Naive B cell (primary cell): Measurements from ENCODE around the gene KCNH4. TPM values are rescaled to one million over a fixed set of nuclear protein-coding genes. Genes with fewer than 3 reads are reported as not detected.

Source experiments
- ATAC-seq, 2 donors: fragments of 150-1000 bp; cut with Tn5 transposase; 2 replicates each; pipeline ENCODE4 v1.10.0; 2021; ENCODE audit warnings: low read depth in 2 of 2, mild to moderate bottlenecking in 2 of 2, moderate library complexity in 2 of 2
- DNase-seq: peaks from one replicate; pipeline ENCODE4 v3.0.0; 2022
- H3K27ac Mint-ChIP-seq, 6 donors: one replicate each; pipeline ENCODE4 v1.8.0; 2020 to 2022; ENCODE audit warnings: mild to moderate bottlenecking in 6 of 6, mixed read lengths in 6 of 6, moderate library complexity in 5 of 6, inconsistent platforms in 2 of 6
- H3K27me3 Mint-ChIP-seq, 3 donors: one replicate each; pipeline ENCODE4 v1.8.0; 2021 to 2022; ENCODE audit warnings: mixed read lengths in 3 of 3, mild to moderate bottlenecking in 1 of 3
- H3K36me3 Mint-ChIP-seq, 2 donors: one replicate each; pipeline ENCODE4 v1.8.0; 2020 to 2022; ENCODE audit warnings: mixed read lengths in 2 of 2, inconsistent platforms in 1 of 2, mild to moderate bottlenecking in 1 of 2
- H3K4me1 Mint-ChIP-seq, 3 donors: one replicate each; pipeline ENCODE4 v1.8.0; 2020 to 2022; ENCODE audit warnings: mixed read lengths in 3 of 3, inconsistent platforms in 1 of 3, mild to moderate bottlenecking in 1 of 3, moderate library complexity in 1 of 3
- H3K4me3 Mint-ChIP-seq, 8 donors: one replicate each; pipeline ENCODE4 v1.8.0; 2020 to 2022; ENCODE audit warnings: mild to moderate bottlenecking in 8 of 8, mixed read lengths in 8 of 8, moderate library complexity in 8 of 8, inconsistent platforms in 2 of 8
- H3K9me3 Mint-ChIP-seq, 7 donors: one replicate each; pipeline ENCODE4 v1.8.0; 2020 to 2022; ENCODE audit warnings: mixed read lengths in 7 of 7, mild to moderate bottlenecking in 5 of 7, inconsistent platforms in 2 of 7, moderate library complexity in 1 of 7
- polyA plus RNA-seq, 6 donors: library from polyadenylated mRNA; unstranded; fragments of 300-500 nt; fragmentation: Illumina TruSeq; gene quantifications; one replicate each; pipeline ENCODE4 v1.2.3, GENCODE V29; 2021; ENCODE audit warnings: low read depth in 6 of 6

KCNH4 gene
- polyA plus RNA-seq, 6 donors from 2014 or later = 0.09 to 0.17 (median 0.12) TPM; not detected in 2

DNA sequence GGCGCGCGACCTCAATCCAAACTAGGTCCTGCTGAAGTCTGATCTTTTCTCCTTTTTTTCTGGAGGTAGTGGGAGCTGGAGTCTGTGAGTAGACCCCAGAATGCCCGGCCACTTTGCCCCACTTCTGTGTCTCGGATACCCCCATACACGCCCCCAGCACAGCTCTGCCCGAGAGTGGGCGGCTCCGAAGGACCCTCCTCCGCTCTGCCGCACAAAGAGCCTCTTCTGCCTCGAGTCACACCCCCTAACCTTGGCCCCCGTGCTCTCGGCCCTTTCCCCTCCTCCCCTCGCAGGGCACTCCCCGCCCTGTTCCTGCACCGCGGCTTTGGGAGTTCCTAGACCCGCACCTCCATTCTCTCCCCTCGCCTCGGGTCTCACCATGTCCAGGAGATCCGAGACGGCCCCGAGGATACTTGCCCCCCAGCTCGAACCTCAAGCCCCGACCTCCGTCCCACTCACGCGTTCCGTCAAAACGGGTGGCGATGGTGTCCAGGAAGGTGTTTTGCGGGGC lies 476 bp downstream of the KCNH4 start:
- peaks cover 50 to 62% (median 55%) of the 10 kb centered on the region in 3 donors for H3K4me1 Mint-ChIP-seq
- no peak overlapping the region for H3K27ac Mint-ChIP-seq
- no peak for DNase-seq
- ATAC-seq = no peak
- peaks cover 0 to 13% (median 0%) of the 10 kb centered on the region in 3 donors for H3K27me3 Mint-ChIP-seq
- H3K36me3 Mint-ChIP-seq = peaks cover 0 to 3% of the 10 kb centered on the region in 2 donors
- peak overlapping the region; percentile 52 to 84 (median 75) for H3K4me3 Mint-ChIP-seq
- no peaks in the 10 kb centered on the region for H3K9me3 Mint-ChIP-seq

DNA sequence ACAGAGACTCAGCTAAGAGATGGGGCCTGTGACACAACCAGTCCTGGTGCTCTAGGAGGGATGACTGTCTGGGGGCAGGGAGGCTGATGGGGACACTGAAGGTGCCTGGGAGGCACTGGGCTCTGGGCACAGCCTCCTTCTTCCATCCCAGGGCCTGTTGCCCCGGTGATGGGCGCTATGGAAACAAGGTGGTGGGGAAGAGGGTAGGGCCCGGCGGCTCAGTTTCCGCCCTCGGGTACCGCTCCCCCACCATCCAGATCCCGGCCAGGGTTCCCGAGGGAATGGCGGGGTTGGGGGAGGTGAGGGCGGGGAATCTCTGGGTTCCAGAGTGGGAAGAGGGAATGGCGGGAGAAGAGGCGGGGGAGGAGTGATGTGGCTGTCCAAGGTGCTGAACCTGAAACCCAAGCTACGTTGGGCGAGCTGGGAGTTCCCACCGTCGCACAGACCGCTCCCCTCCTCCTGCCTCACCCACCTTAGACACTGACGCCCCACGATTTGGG lies 981 bp downstream of the KCNH4 start:
- H3K4me1 Mint-ChIP-seq = peaks cover 51 to 58% (median 55%) of the 10 kb centered on the region in 3 donors

DNA sequence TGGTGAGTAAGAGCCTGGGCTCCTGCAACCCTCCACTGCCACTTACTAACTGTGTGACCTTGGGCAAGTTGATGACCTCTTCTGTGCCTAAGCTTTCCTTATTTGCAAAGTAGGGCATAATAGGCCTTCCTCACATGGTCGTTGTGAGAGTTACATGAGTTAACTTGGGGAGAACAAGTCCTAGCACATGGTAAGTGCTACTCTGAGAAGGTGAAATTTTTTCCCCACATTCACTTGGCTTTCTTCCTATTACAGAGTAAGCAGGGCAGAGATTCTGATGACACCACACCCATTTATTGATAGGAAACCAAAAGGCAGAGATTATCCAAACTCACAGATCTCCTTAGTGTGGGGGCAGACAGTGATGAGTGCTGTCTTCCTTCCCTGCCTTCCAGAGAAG lies 1.6 kb downstream of the KCNH4 start:
- H3K4me1 Mint-ChIP-seq = peaks cover 48 to 53% (median 48%) of the 10 kb centered on the region in 3 donors
- no peaks in the 10 kb centered on the region for H3K9me3 Mint-ChIP-seq
- H3K36me3 Mint-ChIP-seq = peaks cover 0 to 8% of the 10 kb centered on the region in 2 donors
- peak overlapping the region in 1 of 6 donors; percentile 82 for H3K27ac Mint-ChIP-seq
- peaks cover 0 to 13% (median 0%) of the 10 kb centered on the region in 3 donors for H3K27me3 Mint-ChIP-seq
- DNase-seq = no peak
- H3K4me3 Mint-ChIP-seq = peak overlapping the region in 6 of 8 donors; percentile 37 to 83 (median 78)
- ATAC-seq = no peak

More for the DNA sequence above, 981 bp downstream of the KCNH4 start:
- Mint-ChIP-seq H3K9me3 (no peaks in the 10 kb centered on the region), H3K27ac (peak overlapping the region in 2 of 6 donors; percentile 59 to 82), H3K36me3 (peaks cover 0 to 8% of the 10 kb centered on the region in 2 donors), H3K27me3 (peaks cover 0 to 13% (median 0%) of the 10 kb centered on the region in 3 donors), H3K4me3 (peak overlapping the region; percentile 52 to 84 (median 78))
- ATAC-seq = no peak
- no peak for DNase-seq

DNA sequence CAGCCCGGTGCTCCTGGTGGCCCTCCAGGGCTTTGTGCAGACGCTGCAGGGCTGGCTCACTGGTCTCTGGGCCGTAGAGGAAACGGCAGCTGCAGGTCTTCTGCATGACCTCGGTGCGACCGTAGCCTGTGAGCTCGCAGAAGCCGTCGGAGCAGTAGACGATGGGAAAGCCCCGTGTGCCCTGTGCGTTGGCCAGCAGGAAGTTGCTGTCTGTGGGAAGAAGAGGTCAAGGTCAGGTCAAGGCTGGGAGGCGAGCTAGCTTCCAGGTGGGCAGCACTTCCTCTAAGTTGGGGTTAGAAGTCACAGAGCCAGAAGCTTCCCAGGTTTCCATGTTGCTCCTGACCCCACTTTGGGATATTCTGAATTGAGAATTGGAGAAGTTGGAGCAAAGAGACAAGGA lies 2.1 kb downstream of the KCNH4 start:
- Mint-ChIP-seq H3K36me3 (peaks cover 0 to 8% of the 10 kb centered on the region in 2 donors), H3K9me3 (no peaks in the 10 kb centered on the region), H3K4me1 (peaks cover 46 to 52% (median 46%) of the 10 kb centered on the region in 3 donors), H3K27ac (peak overlapping the region in 3 of 6 donors; percentile 82 to 95 (median 86)), H3K4me3 (peak overlapping the region in 6 of 8 donors; percentile 47 to 83 (median 66)), H3K27me3 (peaks cover 0 to 13% (median 0%) of the 10 kb centered on the region in 3 donors)
- ATAC-seq (peak in 1 of 2 donors; percentile 27), DNase-seq (no peak)

DNA sequence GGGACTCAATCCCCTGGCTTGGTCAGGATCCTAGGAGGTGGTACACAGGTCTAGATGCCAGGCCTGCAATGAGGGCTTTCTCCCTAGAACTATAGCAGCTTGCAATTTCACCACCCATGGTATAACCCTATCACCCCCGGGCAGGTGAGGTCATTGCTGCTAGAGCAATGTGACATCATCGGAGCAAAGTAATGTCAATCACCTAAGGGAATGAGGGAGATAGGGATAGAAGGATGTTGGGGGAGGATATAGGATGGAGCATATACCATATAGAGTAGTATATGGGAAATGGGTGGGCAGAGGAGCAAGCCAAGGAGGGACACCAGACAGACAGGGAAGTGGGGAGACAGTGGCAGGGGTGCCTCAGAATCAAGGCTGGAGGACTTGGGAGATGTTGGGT lies 3.3 kb downstream of the KCNH4 start:
- Mint-ChIP-seq H3K27ac (peak overlapping the region in 2 of 6 donors; percentile 6 to 45), H3K36me3 (peaks cover 0 to 8% of the 10 kb centered on the region in 2 donors), H3K4me3 (peak overlapping the region in 3 of 8 donors; percentile 4 to 51 (median 30)), H3K4me1 (peaks cover 37 to 41% (median 37%) of the 10 kb centered on the region in 3 donors), H3K27me3 (peaks cover 0 to 13% (median 0%) of the 10 kb centered on the region in 3 donors), H3K9me3 (no peaks in the 10 kb centered on the region)
- ATAC-seq = no peak
- DNase-seq = no peak

DNA sequence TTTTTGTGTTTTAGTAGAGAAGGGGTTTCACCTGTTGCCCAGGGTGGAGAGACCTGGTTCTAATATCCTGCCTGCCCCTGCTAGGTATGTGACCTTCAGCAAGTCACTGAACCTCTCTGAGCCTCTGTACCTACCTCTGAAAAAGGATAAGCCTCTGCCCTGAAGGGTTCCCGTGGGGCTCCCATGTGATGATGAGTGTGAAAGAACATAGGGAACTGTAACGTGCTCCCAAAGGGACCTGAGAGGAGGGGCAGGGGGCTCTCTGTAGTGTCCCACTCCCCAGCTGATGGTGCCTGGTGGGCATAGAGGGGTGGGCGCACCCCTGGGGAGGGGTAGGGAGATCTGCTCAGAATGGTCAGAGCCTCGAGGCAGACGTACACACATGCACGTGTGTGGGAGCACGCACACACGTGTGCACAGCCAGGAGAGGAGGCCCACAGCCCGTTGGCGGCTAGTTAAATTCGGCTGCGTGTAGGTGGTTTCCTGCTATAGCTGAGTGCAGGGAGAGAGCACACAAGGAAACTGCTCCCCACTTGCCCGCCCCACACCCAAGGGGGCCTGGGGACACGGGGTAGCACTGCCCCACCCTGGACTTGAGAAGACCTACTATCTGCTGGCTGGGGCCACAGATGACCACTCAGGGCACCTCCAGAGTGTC lies 6.7 kb downstream of the KCNH4 start:
- no peak overlapping the region for H3K4me3 Mint-ChIP-seq
- no peak overlapping the region for H3K27ac Mint-ChIP-seq
- H3K9me3 Mint-ChIP-seq = no peaks in the 10 kb centered on the region
- H3K36me3 Mint-ChIP-seq = peaks cover 0 to 15% of the 10 kb centered on the region in 2 donors
- ATAC-seq (no peak), DNase-seq (no peak)
- H3K4me1 Mint-ChIP-seq = peaks cover 14 to 22% (median 17%) of the 10 kb centered on the region in 3 donors
- peaks cover 0 to 13% (median 0%) of the 10 kb centered on the region in 3 donors for H3K27me3 Mint-ChIP-seq

DNA sequence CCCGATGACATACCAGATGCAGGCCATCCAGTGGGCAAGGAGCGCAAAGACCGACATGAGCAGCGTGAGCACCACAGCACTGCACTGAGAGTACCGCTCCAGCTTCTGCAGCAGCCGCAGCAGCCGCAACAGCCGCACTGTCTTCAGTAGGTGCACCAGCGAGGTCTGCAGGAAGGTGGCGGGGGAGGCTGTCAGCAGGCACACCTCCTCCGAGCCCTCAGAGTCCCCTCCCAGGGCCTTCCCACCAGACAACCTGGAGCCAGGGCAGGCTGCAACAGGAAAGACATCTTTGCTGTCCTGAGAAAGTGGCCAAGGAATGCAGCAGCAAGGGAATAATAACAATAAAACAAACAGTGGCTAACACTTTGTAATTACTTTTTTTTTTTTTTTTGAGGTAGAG lies 9.1 kb downstream of the KCNH4 start:
- Mint-ChIP-seq H3K27me3 (peaks cover 0 to 6% (median 0%) of the 10 kb centered on the region in 3 donors), H3K9me3 (no peaks in the 10 kb centered on the region), H3K4me1 (peaks cover 0 to 20% (median 0%) of the 10 kb centered on the region in 3 donors), H3K4me3 (no peak overlapping the region), H3K36me3 (peaks cover 0 to 15% of the 10 kb centered on the region in 2 donors), H3K27ac (no peak overlapping the region)
- ATAC-seq (no peak), DNase-seq (no peak)

DNA sequence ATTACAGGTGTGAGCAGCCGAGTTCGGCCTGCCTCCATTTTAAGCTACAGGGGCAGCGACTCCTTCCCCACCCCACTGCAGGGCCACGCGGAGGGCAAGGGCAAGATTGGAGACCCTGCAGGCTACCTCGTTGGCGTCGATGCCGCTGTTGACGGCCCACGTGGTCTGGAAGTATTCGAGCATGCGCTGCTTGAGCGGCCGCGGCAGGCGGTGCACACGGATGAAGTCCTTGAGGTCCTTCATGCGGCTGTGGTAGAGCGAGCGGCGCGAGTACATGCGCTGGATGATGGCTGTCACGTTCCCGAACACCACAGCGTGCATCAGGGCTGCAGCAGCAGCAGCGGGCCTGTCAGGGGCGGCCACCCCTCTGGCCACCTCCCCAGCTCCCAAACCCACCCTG lies 11.6 kb downstream of the KCNH4 start:
- Mint-ChIP-seq H3K36me3 (peaks cover 0 to 7% of the 10 kb centered on the region in 2 donors), H3K27ac (no peak overlapping the region), H3K4me1 (peaks cover 0 to 15% (median 0%) of the 10 kb centered on the region in 3 donors), H3K4me3 (no peak overlapping the region), H3K9me3 (no peaks in the 10 kb centered on the region), H3K27me3 (no peaks in the 10 kb centered on the region)
- ATAC-seq (no peak), DNase-seq (no peak)

DNA sequence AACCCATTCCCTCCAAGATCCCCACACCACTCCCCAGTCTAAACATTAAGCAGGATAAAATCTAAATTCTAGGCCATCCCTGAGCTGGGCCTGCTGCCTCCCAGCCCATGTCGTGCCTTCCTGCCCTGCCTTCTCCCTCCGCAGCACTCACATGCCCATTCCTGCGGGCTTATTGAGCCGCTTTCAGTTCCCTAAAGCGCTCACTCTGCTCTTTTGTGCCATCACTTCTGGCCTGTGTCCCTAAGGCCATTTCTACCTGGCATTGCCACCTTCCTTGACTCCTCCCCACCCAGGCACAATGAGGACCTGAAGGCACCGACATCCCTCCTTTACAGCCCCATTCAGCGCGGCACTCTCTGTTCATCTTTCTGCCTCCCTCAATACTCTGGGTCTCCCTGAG lies 13.1 kb downstream of the KCNH4 start:
- no peak overlapping the region for H3K4me3 Mint-ChIP-seq
- ATAC-seq (no peak), DNase-seq (no peak)
- peak overlapping the region in 1 of 6 donors; percentile 60 for H3K27ac Mint-ChIP-seq
- peaks cover 0 to 20% (median 0%) of the 10 kb centered on the region in 3 donors for H3K4me1 Mint-ChIP-seq
- H3K36me3 Mint-ChIP-seq = peaks cover 0 to 7% of the 10 kb centered on the region in 2 donors
- H3K9me3 Mint-ChIP-seq = no peaks in the 10 kb centered on the region
- H3K27me3 Mint-ChIP-seq = no peaks in the 10 kb centered on the region

DNA sequence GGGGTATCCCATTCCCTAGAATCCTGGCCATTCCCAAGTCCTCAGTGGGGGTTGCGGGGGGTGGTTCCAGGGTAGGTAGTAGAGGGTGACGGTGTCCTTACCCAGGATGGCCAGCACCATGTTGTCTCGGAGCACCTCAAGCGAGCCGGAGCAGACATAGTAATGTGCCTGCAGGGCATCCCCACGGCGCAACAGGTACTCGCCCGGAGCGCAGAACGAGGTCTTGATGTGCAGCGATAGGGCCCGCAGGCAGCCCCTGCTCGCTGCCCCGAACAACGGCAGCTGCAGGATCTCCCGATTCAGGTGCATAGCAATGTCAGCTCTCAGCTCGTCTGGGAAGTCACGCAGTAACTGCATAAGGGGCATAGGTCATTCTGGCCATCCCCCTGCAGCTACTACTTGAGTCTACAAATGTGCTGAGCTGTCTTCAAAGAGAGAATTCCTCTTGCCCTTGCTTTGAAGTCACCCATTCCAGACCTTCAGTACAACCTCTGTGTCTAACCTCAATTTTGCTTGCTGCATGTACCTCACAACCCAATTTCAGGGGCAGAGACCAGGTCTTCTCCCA lies 14.7 kb downstream of the KCNH4 start:
- no peak for ATAC-seq

DNA sequence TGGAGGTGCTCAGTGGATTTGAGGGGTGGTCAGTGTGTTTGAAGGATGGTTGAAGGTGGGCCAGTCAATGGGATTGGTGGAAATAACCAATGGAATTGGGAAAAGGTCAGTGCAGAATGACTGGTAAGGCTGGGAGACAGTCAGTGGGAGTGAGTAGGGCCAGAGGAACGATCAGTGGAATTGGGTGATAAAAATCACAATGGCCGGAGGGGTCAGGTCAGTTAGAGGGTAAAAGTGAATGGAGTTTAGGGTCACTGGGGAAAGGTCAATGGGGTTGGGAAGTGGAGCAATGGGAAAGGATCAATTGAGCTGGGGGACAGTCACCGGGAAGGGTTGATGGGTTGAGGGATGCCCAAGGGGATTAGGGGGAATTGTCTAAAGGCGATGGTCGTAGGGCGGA lies 15.2 kb downstream of the KCNH4 start:
- DNase-seq (no peak), ATAC-seq (no peak)
- H3K4me1 Mint-ChIP-seq = peaks cover 0 to 18% (median 7%) of the 10 kb centered on the region in 3 donors
- no peak overlapping the region for H3K4me3 Mint-ChIP-seq
- peaks cover 0 to 5% of the 10 kb centered on the region in 2 donors for H3K36me3 Mint-ChIP-seq
- H3K9me3 Mint-ChIP-seq = no peaks in the 10 kb centered on the region
- H3K27ac Mint-ChIP-seq = no peak overlapping the region
- no peaks in the 10 kb centered on the region for H3K27me3 Mint-ChIP-seq

More for the DNA sequence above, 14.7 kb downstream of the KCNH4 start:
- H3K27me3 Mint-ChIP-seq = no peaks in the 10 kb centered on the region
- H3K4me3 Mint-ChIP-seq = peak overlapping the region in 1 of 8 donors; percentile 37
- no peak overlapping the region for H3K27ac Mint-ChIP-seq
- H3K36me3 Mint-ChIP-seq = peaks cover 0 to 7% of the 10 kb centered on the region in 2 donors
- no peak for DNase-seq
- H3K9me3 Mint-ChIP-seq = no peaks in the 10 kb centered on the region
- H3K4me1 Mint-ChIP-seq = peaks cover 0 to 18% (median 4%) of the 10 kb centered on the region in 3 donors

DNA sequence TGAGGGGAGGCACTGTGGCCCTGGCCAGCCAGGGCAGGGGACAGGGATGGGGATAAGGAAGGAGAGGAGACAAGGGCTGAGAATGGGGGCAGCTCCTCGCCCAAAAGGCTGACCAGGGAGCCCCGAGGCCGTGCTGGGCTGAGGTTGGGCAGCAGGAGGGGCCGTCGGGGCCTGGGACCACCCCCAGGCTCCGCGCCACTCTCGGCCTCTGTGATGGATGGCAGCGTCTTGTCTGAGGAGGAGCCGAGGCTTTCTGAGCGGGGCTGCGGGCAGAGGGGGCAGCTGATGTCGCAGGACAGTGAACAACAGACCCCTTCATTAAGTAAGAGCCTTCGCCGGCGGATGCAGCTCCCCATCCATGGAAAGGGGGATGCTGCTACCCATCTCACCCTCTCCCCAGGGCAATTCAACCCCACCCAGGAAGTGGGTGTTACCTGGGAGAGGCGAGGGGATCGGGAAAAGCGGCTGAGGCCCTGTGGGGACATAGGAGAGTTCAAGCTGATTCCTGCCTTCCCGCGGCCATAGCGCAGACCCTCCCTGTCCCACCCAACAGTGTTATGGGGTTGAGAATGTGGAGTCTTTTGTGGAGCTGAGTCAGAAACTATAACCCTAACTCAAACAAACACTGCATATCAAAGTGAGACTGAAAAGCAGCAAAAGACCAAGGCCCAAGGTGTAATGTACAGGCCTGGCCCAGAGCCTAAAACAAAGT lies 17.1 kb downstream of the KCNH4 start:
- Mint-ChIP-seq H3K27ac (peak overlapping the region in 1 of 6 donors; percentile 42), H3K36me3 (no peaks in the 10 kb centered on the region), H3K4me1 (peaks cover 0 to 18% (median 7%) of the 10 kb centered on the region in 3 donors), H3K9me3 (no peaks in the 10 kb centered on the region), H3K27me3 (no peaks in the 10 kb centered on the region), H3K4me3 (no peak overlapping the region)
- DNase-seq = no peak
- no peak for ATAC-seq

DNA sequence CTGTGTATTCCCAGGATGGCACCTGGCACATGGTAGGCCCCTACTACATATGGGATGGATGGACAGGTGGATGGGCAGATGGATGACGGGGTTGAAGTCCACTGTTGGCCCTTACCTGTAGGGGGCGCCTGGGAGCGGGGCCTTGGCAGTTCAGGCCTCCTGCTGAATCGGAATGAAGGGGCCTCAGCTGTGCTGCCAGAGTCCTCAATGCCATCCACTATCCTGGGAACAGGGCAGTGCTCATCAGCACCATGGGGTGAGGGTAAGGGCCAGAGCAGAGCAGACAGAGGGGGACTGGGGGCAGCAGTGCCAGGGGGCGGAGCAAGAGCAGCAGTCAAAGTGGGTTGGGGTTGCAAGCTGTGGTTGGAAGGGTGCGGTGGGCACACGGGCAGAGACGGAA lies 17.8 kb downstream of the KCNH4 start:
- Mint-ChIP-seq H3K36me3 (no peaks in the 10 kb centered on the region), H3K27ac (no peak overlapping the region), H3K4me3 (peak overlapping the region in 2 of 8 donors; percentile 28 to 40), H3K27me3 (no peaks in the 10 kb centered on the region), H3K9me3 (no peaks in the 10 kb centered on the region), H3K4me1 (peaks cover 0 to 17% (median 7%) of the 10 kb centered on the region in 3 donors)
- DNase-seq (no peak), ATAC-seq (no peak)
